ENCODE results near the gene KATNB1.

DNA sequence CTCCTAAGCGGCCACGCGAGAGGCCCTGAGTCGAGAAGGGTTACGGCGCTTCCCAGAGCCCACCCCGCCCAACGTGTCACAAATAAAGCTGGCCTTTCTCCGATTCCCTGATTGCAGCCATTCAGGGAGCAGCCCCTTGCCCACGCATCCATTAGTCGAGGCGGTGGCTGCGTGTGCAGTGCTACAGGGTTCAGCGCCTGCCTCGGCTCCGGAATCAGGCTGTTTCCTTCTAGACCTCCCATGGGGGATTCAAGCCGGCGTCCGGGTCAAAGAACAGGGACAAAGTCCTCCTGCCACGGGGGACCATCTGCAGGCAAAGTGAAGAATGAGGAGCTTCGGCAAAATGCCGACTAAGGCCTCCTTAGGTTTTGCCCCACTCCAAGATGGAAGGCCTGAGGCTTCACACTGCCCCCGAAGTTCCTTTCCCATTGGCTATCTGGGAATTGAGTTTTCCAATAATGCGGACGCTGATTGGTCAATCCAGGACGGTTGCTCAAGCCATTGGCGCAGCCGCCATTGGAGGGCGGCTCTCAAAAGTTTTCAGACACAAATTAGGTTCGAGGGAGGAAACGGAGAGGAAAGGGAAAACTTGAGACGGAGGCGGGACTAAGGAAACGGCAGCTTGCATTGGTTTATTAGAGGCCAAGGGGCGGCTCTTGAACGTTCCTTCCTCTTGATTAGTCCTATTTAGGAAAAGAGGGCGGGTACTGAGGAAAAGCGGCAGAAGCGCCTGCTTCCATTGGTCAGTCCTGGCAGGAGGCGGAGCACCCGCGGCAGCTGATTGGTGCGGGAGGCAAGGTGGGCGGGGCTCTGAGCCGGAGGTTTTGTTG lies 430 bp upstream of the KATNB1 start:
- TF ChIP-seq, protein P1, sequence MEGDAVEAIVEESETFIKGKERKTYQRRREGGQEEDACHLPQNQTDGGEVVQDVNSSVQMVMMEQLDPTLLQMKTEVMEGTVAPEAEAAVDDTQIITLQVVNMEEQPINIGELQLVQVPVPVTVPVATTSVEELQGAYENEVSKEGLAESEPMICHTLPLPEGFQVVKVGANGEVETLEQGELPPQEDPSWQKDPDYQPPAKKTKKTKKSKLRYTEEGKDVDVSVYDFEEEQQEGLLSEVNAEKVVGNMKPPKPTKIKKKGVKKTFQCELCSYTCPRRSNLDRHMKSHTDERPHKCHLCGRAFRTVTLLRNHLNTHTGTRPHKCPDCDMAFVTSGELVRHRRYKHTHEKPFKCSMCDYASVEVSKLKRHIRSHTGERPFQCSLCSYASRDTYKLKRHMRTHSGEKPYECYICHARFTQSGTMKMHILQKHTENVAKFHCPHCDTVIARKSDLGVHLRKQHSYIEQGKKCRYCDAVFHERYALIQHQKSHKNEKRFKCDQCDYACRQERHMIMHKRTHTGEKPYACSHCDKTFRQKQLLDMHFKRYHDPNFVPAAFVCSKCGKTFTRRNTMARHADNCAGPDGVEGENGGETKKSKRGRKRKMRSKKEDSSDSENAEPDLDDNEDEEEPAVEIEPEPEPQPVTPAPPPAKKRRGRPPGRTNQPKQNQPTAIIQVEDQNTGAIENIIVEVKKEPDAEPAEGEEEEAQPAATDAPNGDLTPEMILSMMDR (IDR thresholded peaks at IDR 0.05), result no peak
- no peak for TF ChIP-seq POLR2A (IDR thresholded peaks at IDR 0.05)

All from breast epithelium (tissue), 3 donors.